HuH-7.5 (cell line): ENCODE measurements around the gene HNRNPH1.

Experiments
- DNase-seq: peaks from one replicate; pipeline ENCODE4 v3.0.0; 2011; ENCODE audit warnings: low spot score

Gene HNRNPH1

GRCh38 chr5:179605026-179605833 is 18.2 kb downstream of the HNRNPH1 start:
- DNase-seq = no peak

GRCh38 chr5:179603308-179603707 is 20.2 kb downstream of the HNRNPH1 start:
- DNase-seq = no peak

- no peak for DNase-seq
Observed at GRCh38 chr5:179601871-179602625, 21.4 kb downstream of the HNRNPH1 start.

GRCh38 chr5:179599973-179600372 is 23.5 kb downstream of the HNRNPH1 start:
- DNase-seq = no peak

GRCh38 chr5:179599566-179599965 is 23.9 kb downstream of the HNRNPH1 start:
- no peak for DNase-seq

GRCh38 chr5:179599100-179599499 is 24.4 kb downstream of the HNRNPH1 start:
- no peak for DNase-seq

- DNase-seq = no peak
Observed at GRCh38 chr5:179596421-179596820, 27.1 kb downstream of the HNRNPH1 start.

- DNase-seq = no peak
Observed at GRCh38 chr5:179595916-179596315, 27.6 kb downstream of the HNRNPH1 start.

- no peak for DNase-seq
Observed at GRCh38 chr5:179588166-179588565, 35.3 kb downstream of the HNRNPH1 start.

GRCh38 chr5:179585941-179586401 is 37.5 kb downstream of the HNRNPH1 start:
- DNase-seq = no peak

- no peak for DNase-seq
Observed at GRCh38 chr5:179577286-179577960, 46.0 kb downstream of the HNRNPH1 start.

GRCh38 chr5:179572386-179572785 is 51.1 kb downstream of the HNRNPH1 start:
- no peak for DNase-seq

- DNase-seq = no peak
Observed at GRCh38 chr5:179568721-179569120, 54.8 kb downstream of the HNRNPH1 start.

- DNase-seq = no peak
Observed at GRCh38 chr5:179564526-179564925, 58.9 kb downstream of the HNRNPH1 start.
